ENCODE data around the gene PAMR1. TPM values are rescaled to one million over a fixed set of nuclear protein-coding genes. Genes with fewer than 3 reads are reported as not detected.

Gene PAMR1
- polyA plus RNA-seq, 1 donor from 2014 or later: not detected

- H3K9me3 Mint-ChIP-seq: no peaks in the 10 kb centered on the region
- H3K36me3 Mint-ChIP-seq: no peaks in the 10 kb centered on the region
- peaks cover 14 to 19% (median 18%) of the 10 kb centered on the region in 3 donors for H3K4me1 Mint-ChIP-seq
- H3K4me3 Mint-ChIP-seq: no peak overlapping the region
- H3K27me3 Mint-ChIP-seq: peaks cover 9% of the 10 kb centered on the region
- no peak overlapping the region for H3K27ac Mint-ChIP-seq
Measured at GRCh38 chr11:35393098-35393497, 132.3 kb downstream of the PAMR1 start.

- Mint-ChIP-seq H3K4me3 (peak overlapping the region; percentile 35 to 89 (median 74)), H3K27ac (peak overlapping the region in 1 of 3 donors; percentile 57), H3K27me3 (peaks cover 3% of the 10 kb centered on the region), H3K9me3 (no peaks in the 10 kb centered on the region), H3K36me3 (no peaks in the 10 kb centered on the region), H3K4me1 (peaks cover 14 to 19% (median 18%) of the 10 kb centered on the region in 3 donors)
Measured at GRCh38 chr11:35391922-35392688, 133.3 kb downstream of the PAMR1 start.

GRCh38 chr11:35390737-35391682 is 134.4 kb downstream of the PAMR1 start:
- peaks cover 14 to 19% (median 18%) of the 10 kb centered on the region in 3 donors for H3K4me1 Mint-ChIP-seq
- H3K27ac Mint-ChIP-seq: peak overlapping the region in 2 of 3 donors; percentile 23 to 61

GRCh38 chr11:35389897-35390465 is 135.4 kb downstream of the PAMR1 start:
- peaks cover 2% of the 10 kb centered on the region for H3K27me3 Mint-ChIP-seq
- H3K4me1 Mint-ChIP-seq: peaks cover 14 to 19% (median 18%) of the 10 kb centered on the region in 3 donors
- peaks cover 0 to 2% (median 0%) of the 10 kb centered on the region in 3 donors for H3K9me3 Mint-ChIP-seq
- H3K36me3 Mint-ChIP-seq: no peaks in the 10 kb centered on the region
- H3K4me3 Mint-ChIP-seq: peak overlapping the region in 1 of 4 donors; percentile 32
- H3K27ac Mint-ChIP-seq: no peak overlapping the region

More at GRCh38 chr11:35390737-35391682, 134.4 kb downstream of the PAMR1 start:
- no peaks in the 10 kb centered on the region for H3K36me3 Mint-ChIP-seq
- peaks cover 2% of the 10 kb centered on the region for H3K27me3 Mint-ChIP-seq
- no peaks in the 10 kb centered on the region for H3K9me3 Mint-ChIP-seq
- peak overlapping the region in 3 of 4 donors; percentile 66 to 89 (median 71) for H3K4me3 Mint-ChIP-seq

- Mint-ChIP-seq H3K27me3 (peaks cover 2% of the 10 kb centered on the region), H3K9me3 (peaks cover 0 to 2% (median 0%) of the 10 kb centered on the region in 3 donors), H3K27ac (no peak overlapping the region)
Measured at GRCh38 chr11:35389112-35389511, 136.3 kb downstream of the PAMR1 start.

GRCh38 chr11:35388061-35388460 is 137.4 kb downstream of the PAMR1 start:
- Mint-ChIP-seq H3K27ac (no peak overlapping the region), H3K4me3 (peak overlapping the region in 1 of 4 donors; percentile 3), H3K27me3 (no peaks in the 10 kb centered on the region), H3K36me3 (no peaks in the 10 kb centered on the region), H3K9me3 (peaks cover 0 to 2% (median 0%) of the 10 kb centered on the region in 3 donors), H3K4me1 (peaks cover 14 to 19% (median 18%) of the 10 kb centered on the region in 3 donors)

More at GRCh38 chr11:35389112-35389511, 136.3 kb downstream of the PAMR1 start:
- H3K36me3 Mint-ChIP-seq: no peaks in the 10 kb centered on the region
- H3K4me1 Mint-ChIP-seq: peaks cover 14 to 19% (median 18%) of the 10 kb centered on the region in 3 donors
- H3K4me3 Mint-ChIP-seq: no peak overlapping the region

GRCh38 chr11:35387111-35387982 is 138.1 kb downstream of the PAMR1 start:
- Mint-ChIP-seq H3K4me3 (peak overlapping the region in 1 of 4 donors; percentile 3), H3K27me3 (no peaks in the 10 kb centered on the region), H3K9me3 (peaks cover 0 to 2% (median 0%) of the 10 kb centered on the region in 3 donors), H3K4me1 (peaks cover 14 to 19% (median 18%) of the 10 kb centered on the region in 3 donors), H3K27ac (no peak overlapping the region), H3K36me3 (no peaks in the 10 kb centered on the region)

GRCh38 chr11:35383953-35384352 is 141.5 kb downstream of the PAMR1 start:
- peaks cover 0 to 2% (median 0%) of the 10 kb centered on the region in 3 donors for H3K9me3 Mint-ChIP-seq
- no peak overlapping the region for H3K27ac Mint-ChIP-seq
- no peak overlapping the region for H3K4me3 Mint-ChIP-seq
- H3K36me3 Mint-ChIP-seq: peaks cover 2% of the 10 kb centered on the region
- no peaks in the 10 kb centered on the region for H3K4me1 Mint-ChIP-seq
- no peaks in the 10 kb centered on the region for H3K27me3 Mint-ChIP-seq

Other genes with a start within 250 kb of the PAMR1 start
- gene SLC1A2, start 106.1 kb downstream of the PAMR1 start, polyA plus RNA-seq: not detected
- not detected for gene FJX1, start 92.8 kb upstream of the PAMR1 start, polyA plus RNA-seq
- gene TRIM44, start 137.2 kb upstream of the PAMR1 start, polyA plus RNA-seq: 42.0 TPM